Measurements from ENCODE around the gene CD58. TPM values are rescaled to one million over a fixed set of nuclear protein-coding genes. Genes with fewer than 3 reads are reported as not detected.
A peak's percentile ranks its signal among the peaks of the same experiment; 100 is the strongest.

Gene CD58
- total RNA-seq, 1 donor = 13.8 TPM

GRCh38 chr1:116485071-116485735 is 85.6 kb downstream of the CD58 start:
- H3K4me3 ChIP-seq (ENCODE audit: low read depth, low read length) = no peak overlapping the region
- peak; percentile 82 for DNase-seq (ENCODE audit: low read depth)
- TF ChIP-seq CTCF (IDR thresholded peaks at IDR 0.05; ENCODE audit: insufficient read depth, low read depth, low read length) = peak; percentile 93

GRCh38 chr1:116483481-116484309 is 87.1 kb downstream of the CD58 start:
- DNase-seq (ENCODE audit: low read depth) = peak; percentile 86
- TF ChIP-seq CTCF (IDR thresholded peaks at IDR 0.05; ENCODE audit: insufficient read depth, low read depth, low read length) = no peak
- no peak overlapping the region for H3K4me3 ChIP-seq (ENCODE audit: low read depth, low read length)

GRCh38 chr1:116482490-116482889 is 88.3 kb downstream of the CD58 start:
- TF ChIP-seq CTCF (IDR thresholded peaks at IDR 0.05; ENCODE audit: insufficient read depth, low read depth, low read length) = no peak
- H3K4me3 ChIP-seq (ENCODE audit: low read depth, low read length) = no peak overlapping the region
- DNase-seq (ENCODE audit: low read depth) = no peak

GRCh38 chr1:116481934-116482333 is 88.9 kb downstream of the CD58 start:
- no peak for DNase-seq (ENCODE audit: low read depth)
- TF ChIP-seq CTCF (IDR thresholded peaks at IDR 0.05; ENCODE audit: insufficient read depth, low read depth, low read length) = no peak
- no peak overlapping the region for H3K4me3 ChIP-seq (ENCODE audit: low read depth, low read length)

- TF ChIP-seq CTCF (IDR thresholded peaks at IDR 0.05; ENCODE audit: insufficient read depth, low read depth, low read length) = no peak
- DNase-seq (ENCODE audit: low read depth) = no peak
- no peak overlapping the region for H3K4me3 ChIP-seq (ENCODE audit: low read depth, low read length)
Measured at GRCh38 chr1:116478621-116479020, 92.2 kb downstream of the CD58 start.

- no peak for DNase-seq (ENCODE audit: low read depth)
- no peak overlapping the region for H3K4me3 ChIP-seq (ENCODE audit: low read depth, low read length)
- no peak for TF ChIP-seq CTCF (IDR thresholded peaks at IDR 0.05; ENCODE audit: insufficient read depth, low read depth, low read length)
Measured at GRCh38 chr1:116477429-116477828, 93.4 kb downstream of the CD58 start.
